Hepatocyte (in vitro differentiated cells): ENCODE measurements around the gene XPO6.

Source experiments
- CTCF ChIP-seq: fragments of 200-600 bp; sonication (generic); IDR thresholded peaks from 2 replicates; pipeline ENCODE4 v1.5.1; 2016; ENCODE audit warnings: antibody characterized with exemption, mild to moderate bottlenecking; ENCODE audit not compliant: poor library complexity
- EZH2 ChIP-seq: fragments of 200-600 bp; sonication (generic); IDR thresholded peaks from 2 replicates; pipeline ENCODE4 v1.6.1; 2016; ENCODE audit warnings: antibody characterized with exemption, mild to moderate bottlenecking, borderline replicate concordance
- EZH2phosphoT487 ChIP-seq: fragments of 200-600 bp; sonication (generic); IDR thresholded peaks from one replicate; pipeline ENCODE4 v1.6.1; 2018; ENCODE audit warnings: antibody characterized with exemption, mild to moderate bottlenecking, low read depth, moderate library complexity; ENCODE audit not compliant: unreplicated experiment, severe bottlenecking

GRCh38 chr16:28205117-28205899 lies 6.5 kb downstream of the XPO6 start:
- TF ChIP-seq CTCF (no peak), EZH2 (no peak), EZH2phosphoT487 (no peak)
